DOHH2 (cell line): ENCODE measurements around the gene IFIT2.

Experiments
- H3F3A ChIP-seq: fragments of 200-600 bp; sonication (generic), shearing (Covaris generic); 2 replicates; pipeline ENCODE4 v1.6.0; 2016; ENCODE audit warnings: antibody characterized with exemption, mild to moderate bottlenecking; ENCODE audit not compliant: control insufficient read depth, insufficient read depth
- H3K27ac ChIP-seq: fragments of 200-600 bp; sonication (generic); 2 replicates; pipeline ENCODE4 v1.5.1; 2014; ENCODE audit warnings: low read depth, mild to moderate bottlenecking, low read length, moderate library complexity
- H3K27me3 ChIP-seq: fragments of 200-600 bp; sonication (generic); 2 replicates; pipeline ENCODE4 v1.6.1; 2014; ENCODE audit warnings: mild to moderate bottlenecking, low read length, mixed read lengths; ENCODE audit not compliant: control insufficient read depth
- H3K36me3 ChIP-seq: fragments of 200-600 bp; sonication (generic); 2 replicates; pipeline ENCODE4 v1.6.1; 2014; ENCODE audit warnings: mild to moderate bottlenecking, low read length, moderate library complexity, mixed read lengths; ENCODE audit not compliant: control insufficient read depth
- H3K4me1 ChIP-seq: fragments of 200-600 bp; sonication (generic); 2 replicates; pipeline ENCODE4 v1.6.1; 2014; ENCODE audit warnings: mild to moderate bottlenecking, low read length, mixed read lengths; ENCODE audit not compliant: control insufficient read depth
- H3K4me2 ChIP-seq: fragments of 200-600 bp; sonication (generic); 2 replicates; pipeline ENCODE4 v1.6.0; 2014; ENCODE audit warnings: mild to moderate bottlenecking, low read length, moderate library complexity
- H3K4me3 ChIP-seq: fragments of 200-600 bp; sonication (generic); 2 replicates; pipeline ENCODE4 v1.5.1; 2014; ENCODE audit warnings: mild to moderate bottlenecking, low read length, mixed read lengths
- H3K79me2 ChIP-seq: fragments of 200-600 bp; sonication (generic); 2 replicates; pipeline ENCODE4 v1.6.1; 2014; ENCODE audit warnings: mild to moderate bottlenecking, low read length, mixed read lengths; ENCODE audit not compliant: control insufficient read depth
- H3K9me2 ChIP-seq: fragments of 200-600 bp; sonication (generic); replicated peaks from 2 replicates; pipeline ENCODE4 v1.6.1; 2014; ENCODE audit warnings: mild to moderate bottlenecking, low read length, mixed read lengths; ENCODE audit not compliant: control insufficient read depth
- H3K9me3 ChIP-seq: fragments of 200-600 bp; sonication (generic); 2 replicates; pipeline ENCODE4 v1.6.1; 2014; ENCODE audit warnings: antibody characterized with exemption, low read length, mixed read lengths; ENCODE audit not compliant: control insufficient read depth, insufficient read depth
- H4K20me1 ChIP-seq: fragments of 200-600 bp; sonication (generic); 2 replicates; pipeline ENCODE4 v1.6.0; 2014; ENCODE audit warnings: low read depth, mild to moderate bottlenecking, antibody characterized with exemption, low read length, moderate library complexity; ENCODE audit not compliant: control insufficient read depth, insufficient read depth
- EZH2phosphoT487 ChIP-seq: fragments of 200-600 bp; sonication (generic); IDR thresholded peaks from 2 replicates; pipeline ENCODE4 v1.6.1; 2017; ENCODE audit warnings: borderline replicate concordance, mild to moderate bottlenecking, antibody characterized with exemption, low read length, moderate library complexity, mixed read lengths
- TF ChIP-seq, protein P1 (sequence below): fragments of 200-600 bp; sonication (generic); IDR thresholded peaks from one replicate; pipeline ENCODE4 v1.5.1; 2014; ENCODE audit warnings: antibody characterized with exemption, mild to moderate bottlenecking, low read depth, low read length; ENCODE audit not compliant: poor library complexity, severe bottlenecking

Gene IFIT2

DNA sequence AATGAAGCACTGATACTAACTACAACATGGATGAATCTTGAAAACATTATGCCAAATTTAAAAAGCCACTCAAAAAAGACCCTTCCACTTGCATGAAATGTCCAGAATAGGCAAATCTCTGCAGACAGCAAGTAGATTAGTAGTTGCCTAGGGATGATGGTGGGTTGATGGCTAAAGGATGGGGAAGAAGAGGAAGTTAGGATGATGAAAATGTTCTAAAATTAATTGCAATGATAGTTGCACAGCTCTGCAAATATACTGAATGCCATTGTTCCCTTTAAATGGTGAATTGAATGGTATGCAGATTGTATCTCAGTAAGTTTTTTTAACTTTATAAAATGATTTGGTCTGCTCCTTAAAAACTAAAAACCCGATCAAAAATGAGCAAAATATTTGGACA, 43.0 kb upstream of the IFIT2 start:
- no peaks in the 10 kb centered on the region for H3K36me3 ChIP-seq
- no peak overlapping the region for H3K27ac ChIP-seq
- H3K4me3 ChIP-seq, result no peak overlapping the region
- no peak overlapping the region for H3K4me2 ChIP-seq
- no peaks in the 10 kb centered on the region for H3K9me2 ChIP-seq
- no peaks in the 10 kb centered on the region for H3K27me3 ChIP-seq
- H3K4me1 ChIP-seq, result peaks cover 3% of the 10 kb centered on the region; the same call in 1 of the 2 replicates
- no peaks in the 10 kb centered on the region for H4K20me1 ChIP-seq
- H3K79me2 ChIP-seq, result no peaks in the 10 kb centered on the region
- no peaks in the 10 kb centered on the region for H3F3A ChIP-seq
- peaks cover 26% of the 10 kb centered on the region; the same call in 1 of the 2 replicates for H3K9me3 ChIP-seq
- no peak for TF ChIP-seq EZH2phosphoT487
- TF ChIP-seq, protein P1, sequence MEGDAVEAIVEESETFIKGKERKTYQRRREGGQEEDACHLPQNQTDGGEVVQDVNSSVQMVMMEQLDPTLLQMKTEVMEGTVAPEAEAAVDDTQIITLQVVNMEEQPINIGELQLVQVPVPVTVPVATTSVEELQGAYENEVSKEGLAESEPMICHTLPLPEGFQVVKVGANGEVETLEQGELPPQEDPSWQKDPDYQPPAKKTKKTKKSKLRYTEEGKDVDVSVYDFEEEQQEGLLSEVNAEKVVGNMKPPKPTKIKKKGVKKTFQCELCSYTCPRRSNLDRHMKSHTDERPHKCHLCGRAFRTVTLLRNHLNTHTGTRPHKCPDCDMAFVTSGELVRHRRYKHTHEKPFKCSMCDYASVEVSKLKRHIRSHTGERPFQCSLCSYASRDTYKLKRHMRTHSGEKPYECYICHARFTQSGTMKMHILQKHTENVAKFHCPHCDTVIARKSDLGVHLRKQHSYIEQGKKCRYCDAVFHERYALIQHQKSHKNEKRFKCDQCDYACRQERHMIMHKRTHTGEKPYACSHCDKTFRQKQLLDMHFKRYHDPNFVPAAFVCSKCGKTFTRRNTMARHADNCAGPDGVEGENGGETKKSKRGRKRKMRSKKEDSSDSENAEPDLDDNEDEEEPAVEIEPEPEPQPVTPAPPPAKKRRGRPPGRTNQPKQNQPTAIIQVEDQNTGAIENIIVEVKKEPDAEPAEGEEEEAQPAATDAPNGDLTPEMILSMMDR, result no peak

DNA sequence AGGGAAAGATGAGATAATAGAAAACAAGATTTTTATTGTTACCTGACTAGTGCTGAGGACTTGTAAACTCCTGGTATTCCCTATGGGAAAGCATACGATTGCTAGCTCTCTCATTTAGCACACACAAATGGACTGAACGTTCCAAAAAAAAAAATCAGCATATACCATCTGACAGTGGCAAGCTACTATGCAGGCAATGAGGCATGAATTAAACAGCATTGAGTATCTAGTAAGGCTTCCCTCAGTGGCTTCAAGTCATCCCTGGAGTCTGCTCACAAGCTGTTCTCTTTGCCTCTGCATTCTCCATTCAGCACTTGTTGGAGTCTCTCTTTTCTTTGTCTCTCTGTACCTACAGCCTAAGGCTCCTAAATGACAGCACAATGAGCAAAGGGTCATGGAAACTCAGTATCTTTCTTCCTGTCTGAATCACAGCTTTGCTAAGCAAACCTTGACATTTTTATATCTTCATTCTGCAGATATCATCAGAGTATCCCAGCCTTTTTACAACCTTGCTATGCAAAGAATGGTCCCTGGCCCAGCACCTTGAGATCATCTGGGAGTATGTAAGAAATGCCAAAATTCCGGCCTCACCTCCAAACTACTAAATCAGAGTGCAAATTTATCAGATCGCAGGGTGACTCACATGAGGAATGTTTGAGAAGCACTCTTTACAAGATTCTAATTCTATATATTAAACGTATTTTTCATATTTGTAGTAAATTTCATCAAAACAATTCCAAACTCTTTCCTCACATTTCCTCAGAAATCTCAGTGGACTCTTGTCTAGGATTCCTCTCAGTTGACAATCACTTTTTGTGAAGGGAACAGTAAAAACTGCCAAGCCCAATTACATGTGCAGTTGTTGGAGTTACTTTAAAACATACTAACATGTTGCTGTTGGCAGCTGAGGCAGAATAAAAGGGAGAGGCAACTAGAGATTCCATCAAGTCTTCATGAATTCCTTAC, 39.5 kb upstream of the IFIT2 start:
- Histone ChIP-seq H3K27ac (no peak overlapping the region), H3K4me3 (no peak overlapping the region), H3K27me3 (no peaks in the 10 kb centered on the region), H3K79me2 (no peaks in the 10 kb centered on the region), H4K20me1 (no peaks in the 10 kb centered on the region), H3K36me3 (no peaks in the 10 kb centered on the region), H3K4me2 (no peak overlapping the region), H3K4me1 (peaks cover 3% of the 10 kb centered on the region; the same call in 1 of the 2 replicates), H3K9me2 (no peaks in the 10 kb centered on the region), H3F3A (no peaks in the 10 kb centered on the region), H3K9me3 (peaks cover 17% of the 10 kb centered on the region; the same call in 1 of the 2 replicates)
- no peak for TF ChIP-seq EZH2phosphoT487
- TF ChIP-seq, protein P1, result no peak

DNA sequence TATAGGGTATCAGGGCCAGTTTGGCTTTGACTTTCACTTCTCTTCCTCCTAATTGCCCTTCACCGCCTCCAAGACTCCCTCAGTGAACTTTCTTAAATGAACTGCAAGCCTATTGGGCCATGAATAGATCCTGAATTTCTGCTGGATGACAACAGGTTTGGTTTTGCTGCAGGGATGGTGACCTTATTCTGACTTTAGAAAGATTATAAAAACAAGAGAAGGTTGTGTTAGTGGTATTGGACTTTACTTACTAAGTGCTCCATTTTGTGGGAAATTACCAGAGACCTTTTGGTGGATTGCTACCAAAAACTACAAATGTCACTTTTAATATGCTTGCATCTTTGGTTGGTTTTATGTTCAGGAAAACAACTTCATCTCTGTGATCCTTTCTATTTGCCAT, 38.8 kb upstream of the IFIT2 start:
- Histone ChIP-seq H3K4me3 (no peak overlapping the region), H3K79me2 (no peaks in the 10 kb centered on the region), H3K9me3 (peaks cover 17% of the 10 kb centered on the region; the same call in 1 of the 2 replicates), H3K27me3 (no peaks in the 10 kb centered on the region), H3K36me3 (no peaks in the 10 kb centered on the region), H3F3A (no peaks in the 10 kb centered on the region), H3K27ac (no peak overlapping the region), H3K4me1 (peaks cover 3% of the 10 kb centered on the region; the same call in 1 of the 2 replicates), H3K4me2 (no peak overlapping the region), H3K9me2 (no peaks in the 10 kb centered on the region), H4K20me1 (no peaks in the 10 kb centered on the region)
- TF ChIP-seq, protein P1, result no peak
- no peak for TF ChIP-seq EZH2phosphoT487
